Fibroblast of lung (primary cell): Measurements from ENCODE around the gene GRIK1. TPM values are rescaled to one million over a fixed set of nuclear protein-coding genes. Genes with fewer than 3 reads are reported as not detected.

ENCODE experiments used
- DNase-seq, 2 donors: peaks; one replicate each; pipeline versions ENCODE4 v3.0.0 to v3.0.0-alpha.2; 2010; ENCODE audit warnings: low read depth in 2 of 2
- H2AFZ ChIP-seq: 2 replicates; pipeline ENCODE4 v1.5.1; 2012; ENCODE audit warnings: low read length, control low read depth, inconsistent platforms
- H3K27ac ChIP-seq: 2 replicates; pipeline ENCODE4 v1.5.1; 2011; ENCODE audit warnings: low read length, control low read depth; ENCODE audit not compliant: insufficient read depth
- H3K27me3 ChIP-seq: 2 replicates; pipeline ENCODE4 v1.5.1; 2011; ENCODE audit warnings: mild to moderate bottlenecking, low read length; ENCODE audit not compliant: control insufficient read depth, insufficient read depth
- H3K36me3 ChIP-seq: 2 replicates; pipeline ENCODE4 v1.5.1; 2011; ENCODE audit warnings: low read length; ENCODE audit not compliant: control insufficient read depth, insufficient read depth
- H3K4me1 ChIP-seq: 2 replicates; pipeline ENCODE4 v1.5.1; 2011; ENCODE audit warnings: low read length; ENCODE audit not compliant: control insufficient read depth, insufficient read depth; ENCODE audit errors: extremely low read depth
- H3K4me2 ChIP-seq: 2 replicates; pipeline ENCODE4 v1.5.1; 2011; ENCODE audit warnings: low read length, control low read depth; ENCODE audit not compliant: insufficient read depth; ENCODE audit errors: extremely low read depth
- H3K4me3 ChIP-seq, 4 experiments: fragments of 200-600 bp in 1 of 4; sonication (generic) in 1 of 4; replicated peaks in 1 of 4; 2 replicates each; pipeline ENCODE4 v1.5.1; 2011 to 2016; ENCODE audit warnings: low read length in 4 of 4, low read depth in 3 of 4, mild to moderate bottlenecking in 3 of 4, control low read depth in 2 of 4, inconsistent platforms in 1 of 4, mixed read lengths in 1 of 4; ENCODE audit not compliant: insufficient read depth in 1 of 4; ENCODE audit errors: control extremely low read depth in 1 of 4
- H3K79me2 ChIP-seq: 2 replicates; pipeline ENCODE4 v1.5.1; 2012; ENCODE audit warnings: mild to moderate bottlenecking, low read length, inconsistent platforms; ENCODE audit not compliant: control insufficient read depth, insufficient read depth
- H3K9ac ChIP-seq: 2 replicates; pipeline ENCODE4 v1.5.1; 2011; ENCODE audit warnings: mild to moderate bottlenecking, low read length, control low read depth; ENCODE audit not compliant: insufficient read depth
- H3K9me3 ChIP-seq: 2 replicates; pipeline ENCODE4 v1.5.1; 2012; ENCODE audit warnings: low read depth, low read length; ENCODE audit not compliant: control insufficient read depth, insufficient read depth
- H4K20me1 ChIP-seq: 2 replicates; pipeline ENCODE4 v1.5.1; 2011; ENCODE audit warnings: low read length; ENCODE audit not compliant: control insufficient read depth, insufficient read depth; ENCODE audit errors: extremely low read depth
- EZH2 ChIP-seq: IDR thresholded peaks from 2 replicates; pipeline ENCODE4 v1.5.1; 2012; ENCODE audit warnings: low read length, control low read depth, mild to moderate bottlenecking; ENCODE audit errors: missing control alignments
- polyA plus RNA-seq, 2 donors: library from polyadenylated mRNA; depleted of rRNA in 1 of 2; stranded (reverse) in 1 of 2; unstranded in 1 of 2; fragments of >200 nt; gene quantifications; 2 replicates each; pipeline ENCODE4 v1.2.1, GENCODE V29; 2011 to 2012; ENCODE audit warnings: missing spikeins in 1 of 2
- total RNA-seq: library from RNA; depleted of rRNA; stranded (reverse); fragments of >200 nt; gene quantifications from 2 replicates; pipeline ENCODE4 v1.2.1, GENCODE V29; 2014
- TF ChIP-seq, protein P1 (sequence below), 2 donors: IDR thresholded peaks in 1 of 2; conservative IDR thresholded peaks in 1 of 2; 1 replicate in 1 of 2; 2 replicates in 1 of 2; pipeline ENCODE4 v1.5.1; 2011 to 2012; ENCODE audit warnings: low read length in 2 of 2, control low read depth in 1 of 2, inconsistent platforms in 1 of 2, low read depth in 1 of 2, mild to moderate bottlenecking in 1 of 2

The GRIK1 gene
- total and polyA plus RNA-seq, 2 donors (not counting 1 experiment from before 2014, with no cell fraction given), result not detected

DNA sequence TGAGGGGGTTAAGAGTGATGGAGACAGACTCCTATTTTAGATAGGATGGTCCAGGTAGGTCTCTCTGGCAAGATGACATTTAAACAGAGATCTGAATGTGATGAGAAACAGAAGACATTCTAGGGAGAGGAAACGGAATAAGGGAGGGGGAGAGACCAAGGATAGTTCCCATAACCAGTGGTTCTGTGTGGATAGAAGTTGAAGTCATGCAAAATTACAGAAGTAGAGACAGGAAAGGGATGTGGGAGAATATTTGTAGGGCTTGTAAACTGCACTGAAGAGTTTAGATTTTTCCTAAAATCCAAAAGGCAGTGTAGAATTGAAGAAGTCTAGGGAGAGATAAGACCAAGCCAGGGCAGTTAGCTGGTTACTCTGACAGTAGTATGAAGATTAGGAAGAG, 200.6 kb downstream of the GRIK1 start:
- Histone ChIP-seq H3K79me2 (no peaks in the 10 kb centered on the region), H3K36me3 (no peaks in the 10 kb centered on the region), H2AFZ (no peak overlapping the region), H3K4me2 (no peak overlapping the region), H4K20me1 (no peaks in the 10 kb centered on the region), H3K27me3 (no peaks in the 10 kb centered on the region), H3K9ac (no peak overlapping the region), H3K27ac (no peak overlapping the region), H3K4me3 (no peak overlapping the region), H3K4me1 (no peaks in the 10 kb centered on the region), H3K9me3 (no peaks in the 10 kb centered on the region)
- DNase-seq, result no peak
- no peak for TF ChIP-seq EZH2
- TF ChIP-seq, protein P1, sequence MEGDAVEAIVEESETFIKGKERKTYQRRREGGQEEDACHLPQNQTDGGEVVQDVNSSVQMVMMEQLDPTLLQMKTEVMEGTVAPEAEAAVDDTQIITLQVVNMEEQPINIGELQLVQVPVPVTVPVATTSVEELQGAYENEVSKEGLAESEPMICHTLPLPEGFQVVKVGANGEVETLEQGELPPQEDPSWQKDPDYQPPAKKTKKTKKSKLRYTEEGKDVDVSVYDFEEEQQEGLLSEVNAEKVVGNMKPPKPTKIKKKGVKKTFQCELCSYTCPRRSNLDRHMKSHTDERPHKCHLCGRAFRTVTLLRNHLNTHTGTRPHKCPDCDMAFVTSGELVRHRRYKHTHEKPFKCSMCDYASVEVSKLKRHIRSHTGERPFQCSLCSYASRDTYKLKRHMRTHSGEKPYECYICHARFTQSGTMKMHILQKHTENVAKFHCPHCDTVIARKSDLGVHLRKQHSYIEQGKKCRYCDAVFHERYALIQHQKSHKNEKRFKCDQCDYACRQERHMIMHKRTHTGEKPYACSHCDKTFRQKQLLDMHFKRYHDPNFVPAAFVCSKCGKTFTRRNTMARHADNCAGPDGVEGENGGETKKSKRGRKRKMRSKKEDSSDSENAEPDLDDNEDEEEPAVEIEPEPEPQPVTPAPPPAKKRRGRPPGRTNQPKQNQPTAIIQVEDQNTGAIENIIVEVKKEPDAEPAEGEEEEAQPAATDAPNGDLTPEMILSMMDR (conservative IDR thresholded peaks at IDR 0.05 in 1 of 2, IDR thresholded peaks at IDR 0.05 in 1 of 2; ENCODE audit: low read depth in 1 of 2, low read length in 2 of 2), result no peak

DNA sequence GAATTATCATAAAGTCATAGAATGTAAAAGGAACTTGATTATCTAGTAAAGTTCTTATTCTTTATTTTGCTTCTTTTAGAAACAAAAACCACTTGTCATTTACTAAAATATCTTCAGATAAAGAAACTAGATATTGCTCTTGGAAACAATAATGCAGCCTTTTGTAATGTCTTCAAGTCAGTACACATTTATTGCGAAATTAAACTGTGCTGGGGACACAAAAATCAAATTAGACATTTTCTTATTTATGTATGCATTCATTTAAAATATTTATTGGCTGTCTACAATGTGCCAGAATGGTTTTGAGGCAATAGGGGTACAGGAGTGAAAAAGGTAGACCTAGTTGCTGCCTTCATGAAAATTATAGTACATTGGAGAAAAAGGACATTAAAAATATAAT, 201.1 kb downstream of the GRIK1 start:
- H3K27me3 ChIP-seq, result no peaks in the 10 kb centered on the region
- no peaks in the 10 kb centered on the region for H3K9me3 ChIP-seq
- no peak overlapping the region for H2AFZ ChIP-seq
- H3K79me2 ChIP-seq, result no peaks in the 10 kb centered on the region
- H3K4me1 ChIP-seq, result no peaks in the 10 kb centered on the region
- H4K20me1 ChIP-seq, result no peaks in the 10 kb centered on the region
- no peaks in the 10 kb centered on the region for H3K36me3 ChIP-seq
- no peak overlapping the region for H3K4me2 ChIP-seq
- H3K27ac ChIP-seq, result no peak overlapping the region
- no peak overlapping the region for H3K4me3 ChIP-seq
- TF ChIP-seq EZH2, result no peak
- TF ChIP-seq, protein P1 (conservative IDR thresholded peaks at IDR 0.05 in 1 of 2, IDR thresholded peaks at IDR 0.05 in 1 of 2; ENCODE audit: low read depth in 1 of 2, low read length in 2 of 2), result no peak
- DNase-seq, result no peak
- H3K9ac ChIP-seq, result no peak overlapping the region

DNA sequence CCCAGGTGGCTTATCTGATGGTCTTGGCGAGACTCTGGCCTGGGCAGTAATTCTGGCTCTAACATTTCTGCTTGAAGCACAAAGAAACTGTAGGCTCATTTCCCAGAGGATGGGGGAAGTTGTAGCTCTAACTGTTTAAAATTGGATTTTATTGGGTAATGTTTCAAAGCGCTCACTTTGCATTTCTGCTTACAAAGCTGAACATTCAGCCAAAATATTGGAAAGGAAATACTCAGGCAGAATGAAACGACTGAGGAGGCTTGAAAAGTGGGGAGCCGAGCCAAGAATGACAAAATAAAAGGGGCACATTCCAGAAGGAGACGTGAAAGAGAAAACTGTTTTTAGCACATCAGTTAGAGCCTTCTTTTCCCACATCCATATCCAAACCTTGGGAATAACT, 202.6 kb downstream of the GRIK1 start:
- H2AFZ ChIP-seq, result no peak overlapping the region
- TF ChIP-seq, protein P1 (conservative IDR thresholded peaks at IDR 0.05 in 1 of 2, IDR thresholded peaks at IDR 0.05 in 1 of 2; ENCODE audit: low read depth in 1 of 2, low read length in 2 of 2), result no peak
- no peak for TF ChIP-seq EZH2
- no peaks in the 10 kb centered on the region for H3K27me3 ChIP-seq
- H3K4me2 ChIP-seq, result no peak overlapping the region
- peak in 1 of 2 donors; percentile 11 for DNase-seq
- no peak overlapping the region for H3K27ac ChIP-seq
- no peak overlapping the region for H3K4me3 ChIP-seq
- H3K9ac ChIP-seq, result no peak overlapping the region
- H3K79me2 ChIP-seq, result no peaks in the 10 kb centered on the region
- H3K36me3 ChIP-seq, result no peaks in the 10 kb centered on the region
- H4K20me1 ChIP-seq, result no peaks in the 10 kb centered on the region
- H3K4me1 ChIP-seq, result no peaks in the 10 kb centered on the region
- no peaks in the 10 kb centered on the region for H3K9me3 ChIP-seq
